DND-41 (cell line): ENCODE results near the gene RHOBTB3.

Source experiments
- CTCF ChIP-seq: IDR thresholded peaks from 2 replicates; pipeline ENCODE4 v1.5.1; 2012; ENCODE audit warnings: borderline replicate concordance, low read length, moderate library complexity, mild to moderate bottlenecking; ENCODE audit not compliant: poor library complexity, severe bottlenecking; ENCODE audit errors: extremely low read depth
- EZH2 ChIP-seq: IDR thresholded peaks from 3 replicates; pipeline ENCODE4 v1.6.1; 2012; ENCODE audit warnings: borderline replicate concordance, low read depth, mild to moderate bottlenecking, moderate library complexity, low read length, inconsistent platforms; ENCODE audit not compliant: severe bottlenecking

- TF ChIP-seq EZH2 = no peak
- TF ChIP-seq CTCF = peak; percentile 25
Measured at GRCh38 chr5:95730730-95731570, at the start of gene RHOBTB3.
